Activated CD4-positive, alpha-beta T cell treated with anti-CD3 and anti-CD28 coated beads for 36 hours (primary cell): Measurements from ENCODE around the gene PCDH12. TPM values are rescaled to one million over a fixed set of nuclear protein-coding genes. Genes with fewer than 3 reads are reported as not detected.
"Not testable (repeated sequence)": the region's sequence is repeated elsewhere in the genome, so short reads cannot be mapped to it uniquely, and the experiment has no call there.

Experiments
- ATAC-seq: fragments of 200-7000 bp; cut with Tn5 transposase; one replicate; pipeline ENCODE4 v1.10.0; 2021; ENCODE audit warnings: mild to moderate bottlenecking, moderate library complexity
- CTCF ChIA-PET: fragments of 350-600 bp; sonication (Branson Sonifier 250); formaldehyde crosslinking; loops from one replicate; lab custom pipeline; 2021; ENCODE audit warnings: antibody characterized with exemption; lab: Charles Lee
- POLR2A ChIA-PET: fragments of 350-600 bp; sonication (Branson Sonifier 250); formaldehyde crosslinking; loops from one replicate; lab custom pipeline; 2021; ENCODE audit warnings: antibody characterized with exemption, inconsistent platforms; lab: Charles Lee
- DNase-seq: peaks from one replicate; pipeline ENCODE4 v3.0.0-alpha.2; 2020
- H3K27ac Mint-ChIP-seq: one replicate; pipeline ENCODE4 v1.8.0; 2021; ENCODE audit warnings: mixed read lengths
- H3K27me3 Mint-ChIP-seq: one replicate; pipeline ENCODE4 v1.8.0; 2021; ENCODE audit warnings: mixed read lengths
- H3K36me3 Mint-ChIP-seq: one replicate; pipeline ENCODE4 v1.8.0; 2021; ENCODE audit warnings: low read depth, mixed read lengths
- H3K4me1 Mint-ChIP-seq: one replicate; pipeline ENCODE4 v1.8.0; 2021; ENCODE audit warnings: mixed read lengths
- H3K4me3 Mint-ChIP-seq: one replicate; pipeline ENCODE4 v1.8.0; 2021; ENCODE audit warnings: mild to moderate bottlenecking, moderate library complexity, mixed read lengths
- H3K9me3 Mint-ChIP-seq: one replicate; pipeline ENCODE4 v1.8.0; 2021; ENCODE audit warnings: low read depth, mixed read lengths
- intact Hi-C, 2 experiments: fragments of 100-400 bp; cut with DNase I in 1 of 2; cut with micrococcal nuclease in 1 of 2; formaldehyde crosslinking; loops; one replicate each; pipeline versions ENCODE4 v1.14.2 to v1.15.1; 2022 to 2024; cut with DNase I, micrococcal nuclease
- total RNA-seq, 2 experiments: library from RNA; stranded (reverse); gene quantifications; one replicate each; pipeline ENCODE4 v1.2.3, GENCODE V29; 2021

The PCDH12 gene
- total RNA-seq, 2 experiments from 2014 or later, result 0.70 to 0.80 TPM

DNA sequence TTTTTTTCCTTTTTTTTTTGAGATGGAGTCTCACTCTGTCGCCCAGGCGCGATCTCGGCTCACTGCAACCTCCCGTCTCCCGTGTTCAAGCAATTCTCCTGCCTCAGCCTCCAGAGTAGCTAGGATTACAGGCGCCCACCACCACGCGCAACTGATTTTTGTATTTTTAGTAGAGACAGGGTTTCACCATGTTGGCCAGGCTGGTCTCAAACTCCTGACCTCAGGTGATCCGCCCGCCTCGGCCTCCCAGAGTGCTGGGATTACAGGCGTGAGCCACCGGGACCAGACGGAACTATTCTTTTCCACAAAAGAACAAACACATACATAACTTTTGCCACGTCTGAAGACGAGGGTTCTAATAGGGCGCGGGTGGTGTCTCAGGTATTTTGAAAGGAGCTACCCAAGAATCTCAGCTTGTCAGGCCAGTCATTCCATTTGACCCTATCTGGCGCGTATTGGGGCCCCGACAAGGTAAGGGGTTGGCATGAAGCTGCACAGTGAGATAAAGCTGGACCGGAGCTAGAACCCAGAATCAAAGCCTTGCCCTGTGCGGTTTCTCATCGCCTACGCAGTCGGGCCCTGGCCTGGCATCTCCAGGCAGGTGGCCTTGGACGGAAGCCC is 35.1 kb downstream of the PCDH12 start:
- Mint-ChIP-seq H3K36me3 (peaks cover 12% of the 10 kb centered on the region), H3K4me1 (peaks cover 16% of the 10 kb centered on the region), H3K27ac (peak overlapping the region; percentile 96), H3K4me3 (peak overlapping the region; percentile 90)
- not testable (repeated sequence) for H3K27me3 Mint-ChIP-seq, H3K9me3 Mint-ChIP-seq
- POLR2A ChIA-PET, result interaction anchor here (0.6 to 1.6 kb wide), 8 partner anchors 38 to 286 kb away, joined by 3 to 8 read pairs (median 4); partner anchors contain the start of genes HDAC3, RELL2 and RNF14
- ATAC-seq (peak; percentile 2), DNase-seq (peak; percentile 51)
- intact Hi-C loops, result loop anchor here (1.0 to 10.0 kb wide), 7 partner anchors 46 to 598 kb away; partner anchors contain the start of genes RNF14 (in 2 of the 2), DIAPH1 (in 1 of the 2), NDFIP1 (in 1 of the 2) and TAF7 (in 1 of the 2)
- CTCF ChIA-PET, result interaction anchor here (0.7 to 3.0 kb wide), 13 partner anchors 19 to 445 kb away, joined by 3 to 18 read pairs (median 3); partner anchors contain the start of gene RNF14

GRCh38 chr5:141920771-141921170 is 37.2 kb downstream of the PCDH12 start:
- DNase-seq (no peak), ATAC-seq (no peak)
- ChIA-PET POLR2A (interaction anchor here (0.6 kb wide), 1 partner anchor 10 kb away, joined by 4 read pairs; no protein-coding TSS in a partner anchor), CTCF (interaction anchor here (0.8 to 1.0 kb wide), 3 partner anchors 32 to 42 kb away, joined by 3 to 4 read pairs (median 4); partner anchors contain the start of gene PCDH1)
- no peaks in the 10 kb centered on the region for H3K27me3 Mint-ChIP-seq
- no peak overlapping the region for H3K27ac Mint-ChIP-seq
- H3K36me3 Mint-ChIP-seq, result peaks cover 10% of the 10 kb centered on the region
- H3K9me3 Mint-ChIP-seq, result no peaks in the 10 kb centered on the region
- H3K4me3 Mint-ChIP-seq, result no peak overlapping the region
- H3K4me1 Mint-ChIP-seq, result peaks cover 12% of the 10 kb centered on the region
- intact Hi-C loops, result loop anchor here in 1 of 2 experiments (5.0 to 10.0 kb wide), 4 partner anchors 87 to 596 kb away; partner anchors contain the start of genes DIAPH1, NDFIP1 and TAF7

GRCh38 chr5:141919218-141920119 is 38.5 kb downstream of the PCDH12 start:
- ChIA-PET POLR2A (no interaction called here), CTCF (interaction anchor here (0.6 to 1.1 kb wide), 4 partner anchors 11 to 254 kb away, joined by 3 to 5 read pairs (median 3); no protein-coding TSS in a partner anchor)
- Mint-ChIP-seq H3K27ac (no peak overlapping the region), H3K4me1 (peaks cover 5% of the 10 kb centered on the region), H3K4me3 (no peak overlapping the region), H3K27me3 (peaks cover 9% of the 10 kb centered on the region), H3K9me3 (no peaks in the 10 kb centered on the region), H3K36me3 (peaks cover 5% of the 10 kb centered on the region)
- ATAC-seq (no peak), DNase-seq (no peak)
- intact Hi-C loops, result loop anchor here in 1 of 2 experiments (5.0 to 10.0 kb wide), 4 partner anchors 88 to 595 kb away; partner anchors contain the start of genes DIAPH1, NDFIP1 and TAF7

- Mint-ChIP-seq H3K27me3 (peaks cover 21% of the 10 kb centered on the region), H3K9me3 (no peaks in the 10 kb centered on the region), H3K4me1 (peaks cover 8% of the 10 kb centered on the region), H3K36me3 (no peaks in the 10 kb centered on the region), H3K4me3 (no peak overlapping the region), H3K27ac (no peak overlapping the region)
- intact Hi-C loops, result no loop called here
- ChIA-PET POLR2A (no interaction called here), CTCF (interaction anchor here (0.6 to 3.5 kb wide), 7 partner anchors 39 to 591 kb away, joined by 3 to 21 read pairs (median 4); partner anchors contain the start of genes PCDH1 and PCDH12)
- DNase-seq (no peak), ATAC-seq (no peak)
These were observed 40.2 kb downstream of the PCDH12 start for GRCh38 chr5:141917760-141918159.

GRCh38 chr5:141916522-141916921 is 41.5 kb downstream of the PCDH12 start:
- ChIA-PET CTCF (interaction anchor here (0.6 to 3.5 kb wide), 11 partner anchors 10 to 428 kb away, joined by 3 to 21 read pairs (median 3); partner anchors contain the start of genes PCDH1 and PCDH12), POLR2A (interaction anchor here (0.6 kb wide), 1 partner anchor 57 kb away, joined by 3 read pairs; no protein-coding TSS in a partner anchor)
- no peaks in the 10 kb centered on the region for H3K9me3 Mint-ChIP-seq
- intact Hi-C loops, result no loop called here
- ATAC-seq (no peak), DNase-seq (no peak)
- no peak overlapping the region for H3K4me3 Mint-ChIP-seq
- peaks cover 25% of the 10 kb centered on the region for H3K27me3 Mint-ChIP-seq
- no peaks in the 10 kb centered on the region for H3K36me3 Mint-ChIP-seq
- H3K4me1 Mint-ChIP-seq, result peaks cover 8% of the 10 kb centered on the region
- no peak overlapping the region for H3K27ac Mint-ChIP-seq

GRCh38 chr5:141915881-141916336 is 42.1 kb downstream of the PCDH12 start:
- Mint-ChIP-seq H3K27ac (no peak overlapping the region), H3K9me3 (no peaks in the 10 kb centered on the region), H3K36me3 (no peaks in the 10 kb centered on the region), H3K27me3 (peaks cover 25% of the 10 kb centered on the region), H3K4me1 (peaks cover 8% of the 10 kb centered on the region), H3K4me3 (no peak overlapping the region)
- ChIA-PET POLR2A (no interaction called here), CTCF (interaction anchor here (0.6 to 3.5 kb wide), 10 partner anchors 9 to 429 kb away, joined by 3 to 21 read pairs (median 3); partner anchors contain the start of gene PCDH1)
- DNase-seq, result no peak
- intact Hi-C loops, result loop anchor here in 1 of 2 experiments (2.0 kb wide), 1 partner anchor 223 kb away; no protein-coding TSS in a partner anchor
- ATAC-seq, result no peak

DNA sequence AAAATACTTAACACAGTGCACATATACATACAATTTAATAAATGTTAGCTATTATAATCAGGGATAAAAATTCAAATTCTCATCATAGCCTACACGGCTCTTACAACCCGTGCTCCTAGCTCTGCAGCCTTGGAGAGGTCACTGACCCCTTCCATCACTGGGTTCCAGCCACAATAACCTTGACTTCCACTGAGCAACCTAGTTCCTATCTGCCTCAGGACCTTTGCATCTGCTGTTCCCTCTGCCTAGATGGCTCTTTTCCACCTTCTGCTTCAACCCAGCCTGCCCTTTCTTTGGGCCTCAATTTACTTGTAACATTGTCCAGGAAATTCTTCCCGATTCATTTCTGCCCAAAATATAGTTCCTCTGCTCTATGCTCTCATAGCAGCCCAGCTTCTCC is 43.2 kb downstream of the PCDH12 start:
- CTCF ChIA-PET, result interaction anchor here (1.0 to 2.9 kb wide), 8 partner anchors 19 to 222 kb away, joined by 3 to 13 read pairs (median 4); partner anchors contain the start of gene RNF14
- no peaks in the 10 kb centered on the region for H3K36me3 Mint-ChIP-seq
- peaks cover 26% of the 10 kb centered on the region for H3K27me3 Mint-ChIP-seq
- no peak overlapping the region for H3K4me3 Mint-ChIP-seq
- DNase-seq (no peak), ATAC-seq (no peak)
- intact Hi-C loops, result loop anchor here in 1 of 2 experiments (2.0 kb wide), 1 partner anchor 222 kb away; no protein-coding TSS in a partner anchor
- POLR2A ChIA-PET, result no interaction called here
- no peaks in the 10 kb centered on the region for H3K9me3 Mint-ChIP-seq
- H3K27ac Mint-ChIP-seq, result no peak overlapping the region
- H3K4me1 Mint-ChIP-seq, result peaks cover 8% of the 10 kb centered on the region

- no peaks in the 10 kb centered on the region for H3K9me3 Mint-ChIP-seq
- DNase-seq (peak; percentile 43), ATAC-seq (peak; percentile 69)
- intact Hi-C loops, result loop anchor here in 1 of 2 experiments (2.0 kb wide), 1 partner anchor 221 kb away; no protein-coding TSS in a partner anchor
- CTCF ChIA-PET, result interaction anchor here (0.7 to 2.9 kb wide), 10 partner anchors 23 to 1708 kb away, joined by 3 to 13 read pairs (median 5); partner anchors contain the start of gene RNF14
- H3K4me1 Mint-ChIP-seq, result peaks cover 8% of the 10 kb centered on the region
- POLR2A ChIA-PET, result no interaction called here
- H3K27me3 Mint-ChIP-seq, result peaks cover 26% of the 10 kb centered on the region
- H3K4me3 Mint-ChIP-seq, result no peak overlapping the region
- no peak overlapping the region for H3K27ac Mint-ChIP-seq
- no peaks in the 10 kb centered on the region for H3K36me3 Mint-ChIP-seq
These were observed 43.7 kb downstream of the PCDH12 start for GRCh38 chr5:141914199-141914743.

DNA sequence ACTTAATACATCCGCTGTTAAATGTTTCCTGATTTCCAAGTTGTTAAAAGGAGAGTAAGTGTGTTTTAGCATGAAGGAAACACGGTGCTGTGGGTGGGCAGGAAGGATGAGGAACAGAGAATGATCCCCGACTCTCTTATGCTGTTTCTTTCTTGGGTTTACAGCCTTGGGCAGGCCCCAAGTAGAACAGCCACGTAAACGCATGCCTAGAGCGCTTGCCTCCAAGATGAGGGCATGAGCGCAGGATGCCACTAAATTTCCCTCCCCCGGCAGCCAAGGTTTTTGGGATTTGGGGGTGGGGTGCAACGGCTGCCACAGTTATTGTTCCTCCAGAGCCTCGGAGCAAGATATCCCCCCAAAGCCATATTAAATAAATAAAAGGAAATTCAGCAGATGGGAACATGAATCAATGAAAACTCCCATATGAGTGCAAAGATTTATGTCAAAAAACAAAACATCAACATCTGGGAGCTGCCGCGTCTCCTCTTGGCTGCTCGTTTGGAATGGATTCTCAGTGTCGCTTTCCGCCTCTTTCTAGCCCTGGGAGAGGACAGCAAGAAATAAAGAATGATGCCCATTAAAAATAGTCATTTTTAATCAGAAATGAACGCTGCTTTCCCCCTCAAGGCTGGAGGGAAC is 44.3 kb downstream of the PCDH12 start:
- DNase-seq, result no peak
- ChIA-PET POLR2A (no interaction called here), CTCF (interaction anchor here (0.7 to 2.9 kb wide), 8 partner anchors 23 to 1708 kb away, joined by 3 to 13 read pairs (median 5); no protein-coding TSS in a partner anchor)
- intact Hi-C loops, result loop anchor here in 1 of 2 experiments (2.0 kb wide), 1 partner anchor 221 kb away; no protein-coding TSS in a partner anchor
- peaks cover 26% of the 10 kb centered on the region for H3K27me3 Mint-ChIP-seq
- no peak for ATAC-seq
- H3K36me3 Mint-ChIP-seq, result no peaks in the 10 kb centered on the region
- no peak overlapping the region for H3K27ac Mint-ChIP-seq
- peaks cover 10% of the 10 kb centered on the region for H3K4me1 Mint-ChIP-seq
- no peaks in the 10 kb centered on the region for H3K9me3 Mint-ChIP-seq
- H3K4me3 Mint-ChIP-seq, result no peak overlapping the region

DNA sequence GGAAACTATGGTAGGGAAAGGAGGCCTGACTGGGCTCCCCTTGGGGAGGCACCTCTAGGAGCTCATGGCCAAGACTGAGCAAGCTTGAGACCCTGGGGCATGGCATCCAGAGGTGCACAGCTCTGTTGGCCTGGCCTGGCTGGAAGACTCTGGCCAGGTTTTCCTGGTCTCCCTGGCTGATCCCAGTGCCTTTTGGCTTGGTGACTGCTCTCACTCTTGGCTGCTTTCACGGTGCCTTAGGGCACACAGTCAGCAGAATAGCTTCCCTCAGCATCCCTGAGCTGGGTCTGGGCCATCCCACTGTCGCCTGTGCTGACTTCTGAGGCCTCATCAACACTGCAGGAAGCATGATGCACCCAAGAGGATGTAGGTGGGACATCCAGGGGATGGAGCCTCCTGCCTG is 47.7 kb downstream of the PCDH12 start:
- intact Hi-C loops, result no loop called here
- peaks cover 23% of the 10 kb centered on the region for H3K27me3 Mint-ChIP-seq
- ATAC-seq (no peak), DNase-seq (no peak)
- no peak overlapping the region for H3K4me3 Mint-ChIP-seq
- POLR2A ChIA-PET, result interaction anchor here (0.6 kb wide), 1 partner anchor 30 kb away, joined by 3 read pairs; no protein-coding TSS in a partner anchor
- no peak overlapping the region for H3K27ac Mint-ChIP-seq
- CTCF ChIA-PET, result interaction anchor here (1.3 to 1.6 kb wide), 2 partner anchors 20 to 58 kb away, joined by 3 to 7 read pairs; partner anchors contain the start of gene RNF14
- H3K9me3 Mint-ChIP-seq, result peaks cover 4% of the 10 kb centered on the region
- peaks cover 12% of the 10 kb centered on the region for H3K4me1 Mint-ChIP-seq
- no peaks in the 10 kb centered on the region for H3K36me3 Mint-ChIP-seq
